ENCODE measurements around the gene YLPM1. TPM values are rescaled to one million over a fixed set of nuclear protein-coding genes. Genes with fewer than 3 reads are reported as not detected.
"Not testable (repeated sequence)": the region's sequence is repeated elsewhere in the genome, so short reads cannot be mapped to it uniquely, and the experiment has no call there.

YLPM1 gene
- total RNA-seq, 2 experiments from 2014 or later = 46.3 to 51.8 TPM

GRCh38 chr14:74754157-74754556 is 9.0 kb upstream of the YLPM1 start:
- H3K9me3 Mint-ChIP-seq = peaks cover 12% of the 10 kb centered on the region
- H3K27ac Mint-ChIP-seq = no peak overlapping the region
- no peak for DNase-seq
- ChIA-PET POLR2A (no interaction called here), CTCF (interaction anchor here (1.0 to 2.2 kb wide), 3 partner anchors 9 to 107 kb away, joined by 5 to 12 read pairs (median 5); partner anchors contain the start of gene YLPM1)
- no peaks in the 10 kb centered on the region for H3K4me1 Mint-ChIP-seq (ENCODE audit: low read depth)
- no peaks in the 10 kb centered on the region for H3K27me3 Mint-ChIP-seq
- H3K4me3 Mint-ChIP-seq = no peak overlapping the region
- peaks cover 4% of the 10 kb centered on the region for H3K36me3 Mint-ChIP-seq
- intact Hi-C loops (cut with micrococcal nuclease) = no loop called here

GRCh38 chr14:74754899-74755298 is 8.2 kb upstream of the YLPM1 start:
- H3K36me3 Mint-ChIP-seq = peaks cover 4% of the 10 kb centered on the region
- ChIA-PET POLR2A (no interaction called here), CTCF (interaction anchor here (1.0 to 2.2 kb wide), 3 partner anchors 8 to 106 kb away, joined by 5 to 12 read pairs (median 5); partner anchors contain the start of gene YLPM1)
- no peak for DNase-seq
- peaks cover 12% of the 10 kb centered on the region for H3K9me3 Mint-ChIP-seq
- no peaks in the 10 kb centered on the region for H3K27me3 Mint-ChIP-seq
- intact Hi-C loops (cut with micrococcal nuclease) = no loop called here
- H3K4me3 Mint-ChIP-seq = no peak overlapping the region
- H3K4me1 Mint-ChIP-seq (ENCODE audit: low read depth) = no peaks in the 10 kb centered on the region
- H3K27ac Mint-ChIP-seq = no peak overlapping the region

- Mint-ChIP-seq H3K27me3 (no peaks in the 10 kb centered on the region), H3K4me3 (no peak overlapping the region), H3K9me3 (peaks cover 12% of the 10 kb centered on the region), H3K4me1 (ENCODE audit: low read depth) (peaks cover under 1% of the 10 kb centered on the region), H3K27ac (no peak overlapping the region), H3K36me3 (peaks cover 4% of the 10 kb centered on the region)
- ChIA-PET POLR2A (no interaction called here), CTCF (interaction anchor here (0.6 kb wide), 1 partner anchor 755 kb away, joined by 4 read pairs; no protein-coding TSS in a partner anchor)
- intact Hi-C loops (cut with micrococcal nuclease) = no loop called here
- DNase-seq = no peak
These were observed 6.8 kb upstream of the YLPM1 start for GRCh38 chr14:74756326-74756725.

DNA sequence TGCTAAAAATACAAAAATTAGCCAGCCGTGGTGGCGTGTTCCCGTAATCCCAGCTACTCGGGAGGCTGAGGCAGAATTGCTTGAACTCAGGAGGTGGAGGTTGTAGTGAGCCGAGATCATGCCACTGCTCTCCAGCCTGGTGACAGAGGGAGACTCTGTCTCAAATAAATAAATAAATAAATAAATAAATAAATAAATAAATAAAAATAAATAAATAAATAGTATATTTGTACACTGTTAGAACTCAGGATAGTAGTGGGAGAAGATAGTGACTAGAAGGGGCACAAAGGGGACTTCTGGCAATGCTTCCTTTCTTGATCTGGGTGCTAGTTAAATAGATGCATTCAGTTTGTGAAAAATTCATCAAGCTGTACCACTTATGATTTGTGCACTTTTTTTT is 4.6 kb upstream of the YLPM1 start:
- H3K4me1 Mint-ChIP-seq (ENCODE audit: low read depth) = peaks cover 12% of the 10 kb centered on the region
- CTCF ChIA-PET = interaction anchor here (0.9 kb wide), 1 partner anchor 102 kb away, joined by 3 read pairs; no protein-coding TSS in a partner anchor

DNA sequence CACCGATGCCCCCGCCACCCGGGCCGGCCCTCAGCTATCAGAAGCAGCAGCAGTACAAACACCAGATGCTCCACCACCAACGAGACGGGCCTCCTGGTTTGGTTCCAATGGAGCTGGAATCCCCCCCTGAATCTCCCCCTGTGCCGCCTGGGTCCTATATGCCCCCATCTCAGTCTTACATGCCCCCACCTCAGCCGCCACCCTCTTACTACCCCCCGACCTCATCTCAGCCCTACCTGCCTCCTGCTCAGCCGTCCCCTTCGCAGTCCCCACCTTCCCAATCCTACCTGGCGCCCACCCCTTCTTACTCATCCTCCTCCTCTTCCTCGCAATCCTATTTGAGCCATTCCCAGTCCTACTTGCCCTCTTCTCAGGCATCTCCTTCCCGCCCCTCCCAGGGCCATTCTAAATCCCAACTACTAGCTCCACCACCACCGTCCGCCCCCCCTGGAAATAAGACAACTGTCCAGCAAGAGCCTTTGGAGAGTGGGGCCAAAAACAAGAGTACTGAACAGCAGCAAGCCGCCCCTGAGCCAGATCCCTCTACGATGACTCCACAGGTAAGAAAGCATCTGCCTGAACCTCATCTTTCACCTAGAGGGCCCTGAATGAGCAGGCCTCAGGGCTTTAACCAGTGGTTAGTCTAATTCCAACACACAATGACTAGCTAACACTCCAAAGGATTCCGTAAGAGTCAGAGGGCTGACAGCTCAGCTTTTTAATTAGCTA is 851 bp downstream of the YLPM1 start:
- ChIA-PET POLR2A (interaction anchor here (0.5 to 1.8 kb wide), 6 partner anchors 12 to 976 kb away, joined by 3 to 5 read pairs (median 4); partner anchors contain the start of genes ISCA2 and NPC2), CTCF (interaction anchor here (0.5 to 2.8 kb wide), 13 partner anchors 10 to 271 kb away, joined by 3 to 13 read pairs (median 4); partner anchors contain the start of gene NPC2)
- Mint-ChIP-seq H3K27me3 (no peaks in the 10 kb centered on the region), H3K4me3 (peak overlapping the region; percentile 94), H3K36me3 (peaks cover 21% of the 10 kb centered on the region), H3K9me3 (no peaks in the 10 kb centered on the region), H3K4me1 (ENCODE audit: low read depth) (peaks cover 50% of the 10 kb centered on the region), H3K27ac (peak overlapping the region; percentile 87)
- DNase-seq = peak; percentile 49
- intact Hi-C loops (cut with micrococcal nuclease) = loop anchor here (1.0 to 10.0 kb wide), 6 partner anchors 29 to 801 kb away; partner anchors contain the start of genes ABCD4, AREL1 and FCF1

More for the DNA sequence above, 4.6 kb upstream of the YLPM1 start:
- H3K27me3 Mint-ChIP-seq; DNase-seq; H3K9me3 Mint-ChIP-seq; intact Hi-C loops (cut with micrococcal nuclease); H3K4me3 Mint-ChIP-seq; POLR2A ChIA-PET; H3K27ac Mint-ChIP-seq; H3K36me3 Mint-ChIP-seq: not testable (repeated sequence)

DNA sequence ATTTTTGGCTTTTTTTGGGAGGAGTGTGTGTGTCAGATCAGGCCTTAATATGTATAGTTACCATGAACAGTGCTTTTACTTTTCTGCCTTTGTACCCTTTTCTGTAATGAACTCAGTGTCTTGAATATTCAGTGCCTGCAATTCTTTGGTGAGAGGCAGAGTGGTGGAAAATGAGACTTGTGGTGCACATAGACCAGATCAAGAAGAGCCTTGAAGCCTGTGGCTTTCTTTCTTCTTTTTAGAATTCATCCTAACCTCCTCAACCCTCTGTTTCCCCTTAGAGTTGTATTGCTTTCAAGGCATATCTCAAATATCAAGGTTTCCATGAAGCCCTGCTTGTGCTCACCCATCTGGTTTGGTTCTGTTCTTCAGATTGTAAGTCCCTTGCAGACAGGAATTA is 2.6 kb downstream of the YLPM1 start:
- Mint-ChIP-seq H3K27me3 (no peaks in the 10 kb centered on the region), H3K4me1 (ENCODE audit: low read depth) (peaks cover 54% of the 10 kb centered on the region), H3K36me3 (peaks cover 21% of the 10 kb centered on the region), H3K4me3 (peak overlapping the region; percentile 94), H3K27ac (peak overlapping the region; percentile 0), H3K9me3 (no peaks in the 10 kb centered on the region)
- intact Hi-C loops (cut with micrococcal nuclease) = loop anchor here (10.0 kb wide), 1 partner anchor 799 kb away; no protein-coding TSS in a partner anchor
- DNase-seq = no peak
- ChIA-PET CTCF (interaction anchor here (0.6 kb wide), 1 partner anchor 181 kb away, joined by 3 read pairs; no protein-coding TSS in a partner anchor), POLR2A (no interaction called here)

DNA sequence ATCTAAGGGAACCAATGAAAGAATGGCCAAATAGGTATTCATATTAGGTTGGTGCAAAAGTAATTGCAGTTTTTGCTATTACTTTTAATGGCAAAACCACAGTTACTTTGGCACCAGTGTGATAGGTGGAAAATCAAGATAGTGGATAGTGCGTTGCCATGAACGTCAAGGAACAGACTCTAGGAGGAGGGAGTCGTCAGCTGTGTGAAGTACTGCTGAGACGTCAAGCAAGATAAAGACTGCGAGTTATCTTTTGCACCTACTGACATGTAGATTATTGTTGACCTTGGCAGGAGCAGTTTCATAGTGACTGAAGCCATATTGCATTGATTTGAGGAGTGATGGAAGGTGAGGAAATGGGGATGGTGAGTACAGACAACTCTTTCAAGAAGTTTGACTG is 8.3 kb downstream of the YLPM1 start:
- intact Hi-C loops (cut with micrococcal nuclease) = no loop called here
- DNase-seq = no peak
- H3K36me3 Mint-ChIP-seq = peaks cover 14% of the 10 kb centered on the region
- H3K4me3 Mint-ChIP-seq = no peak overlapping the region
- H3K27me3 Mint-ChIP-seq = no peaks in the 10 kb centered on the region
- peaks cover 39% of the 10 kb centered on the region for H3K4me1 Mint-ChIP-seq (ENCODE audit: low read depth)
- POLR2A ChIA-PET = no interaction called here
- no peak overlapping the region for H3K27ac Mint-ChIP-seq
- CTCF ChIA-PET = interaction anchor here (1.4 to 1.9 kb wide), 2 partner anchors 9 to 162 kb away, joined by 3 to 6 read pairs; no protein-coding TSS in a partner anchor
- no peaks in the 10 kb centered on the region for H3K9me3 Mint-ChIP-seq

GRCh38 chr14:74784634-74785033 is 21.5 kb downstream of the YLPM1 start:
- intact Hi-C loops (cut with micrococcal nuclease) = no loop called here
- DNase-seq = no peak
- Mint-ChIP-seq H3K9me3 (no peaks in the 10 kb centered on the region), H3K4me1 (ENCODE audit: low read depth) (peaks cover 11% of the 10 kb centered on the region), H3K36me3 (peaks cover 41% of the 10 kb centered on the region), H3K27me3 (no peaks in the 10 kb centered on the region), H3K27ac (peak overlapping the region; percentile 16), H3K4me3 (no peak overlapping the region)
- POLR2A ChIA-PET = no interaction called here
- CTCF ChIA-PET = interaction anchor here (1.0 to 1.5 kb wide), 3 partner anchors 20 to 50 kb away, joined by 4 read pairs; partner anchors contain the start of gene YLPM1

DNA sequence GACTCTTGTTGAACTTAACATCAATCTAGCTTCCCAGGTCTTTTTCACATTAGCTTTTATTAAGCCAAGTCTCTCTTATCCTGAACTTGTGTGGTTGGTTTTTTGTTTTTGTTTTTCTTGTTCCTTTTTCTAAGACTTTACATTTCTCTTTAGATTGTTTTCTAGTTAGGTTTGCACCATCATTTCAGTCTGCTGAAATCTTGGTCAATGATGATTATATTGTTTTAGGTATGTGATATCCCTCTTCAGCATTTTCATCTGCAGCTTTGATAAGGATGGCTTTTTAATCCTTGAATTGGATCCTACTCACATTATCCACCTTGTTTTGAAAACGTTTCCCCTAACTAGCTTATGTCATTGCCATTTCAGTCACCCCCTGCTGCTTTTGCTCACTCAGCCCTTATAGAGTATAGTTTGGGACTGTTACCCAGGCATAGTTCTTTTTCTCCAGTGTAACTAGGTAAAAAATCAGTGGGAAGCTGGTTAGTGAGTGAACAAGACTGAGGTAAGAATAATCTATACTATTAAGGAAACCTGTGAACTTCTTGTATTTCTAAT is 22.0 kb downstream of the YLPM1 start:
- H3K36me3 Mint-ChIP-seq = peaks cover 41% of the 10 kb centered on the region
- H3K27ac Mint-ChIP-seq = peak overlapping the region; percentile 43
- POLR2A ChIA-PET = no interaction called here
- H3K4me1 Mint-ChIP-seq (ENCODE audit: low read depth) = peaks cover 11% of the 10 kb centered on the region
- CTCF ChIA-PET = interaction anchor here (0.6 to 1.5 kb wide), 4 partner anchors 19 to 176 kb away, joined by 3 to 4 read pairs (median 4); partner anchors contain the start of gene YLPM1
- no peaks in the 10 kb centered on the region for H3K9me3 Mint-ChIP-seq
- H3K4me3 Mint-ChIP-seq = no peak overlapping the region
- DNase-seq = no peak
- no peaks in the 10 kb centered on the region for H3K27me3 Mint-ChIP-seq
- intact Hi-C loops (cut with micrococcal nuclease) = no loop called here

- peaks cover 14% of the 10 kb centered on the region for H3K4me1 Mint-ChIP-seq (ENCODE audit: low read depth)
- no peaks in the 10 kb centered on the region for H3K9me3 Mint-ChIP-seq
- intact Hi-C loops (cut with micrococcal nuclease) = no loop called here
- DNase-seq = no peak
- CTCF ChIA-PET = no interaction called here
- no peaks in the 10 kb centered on the region for H3K27me3 Mint-ChIP-seq
- POLR2A ChIA-PET = no interaction called here
- peaks cover 32% of the 10 kb centered on the region for H3K36me3 Mint-ChIP-seq
- no peak overlapping the region for H3K27ac Mint-ChIP-seq
- H3K4me3 Mint-ChIP-seq = no peak overlapping the region
These were observed 23.7 kb downstream of the YLPM1 start for GRCh38 chr14:74786796-74787315.

- intact Hi-C loops (cut with micrococcal nuclease) = loop anchor here (2.0 kb wide), 1 partner anchor 30 kb away; the partner anchor contains the start of gene YLPM1
These were observed 29.3 kb downstream of the YLPM1 start for GRCh38 chr14:74792249-74793039.

More at GRCh38 chr14:74792249-74793039, 29.3 kb downstream of the YLPM1 start:
- Mint-ChIP-seq H3K27me3 (no peaks in the 10 kb centered on the region), H3K36me3 (peaks cover 23% of the 10 kb centered on the region), H3K4me1 (ENCODE audit: low read depth) (peaks cover 36% of the 10 kb centered on the region), H3K4me3 (peak overlapping the region; percentile 3), H3K27ac (peak overlapping the region; percentile 54), H3K9me3 (no peaks in the 10 kb centered on the region)
- POLR2A ChIA-PET = interaction anchor here (0.5 to 1.0 kb wide), 2 partner anchors 9 to 30 kb away, joined by 3 to 4 read pairs; partner anchors contain the start of gene YLPM1
- no peak for DNase-seq
- CTCF ChIA-PET = interaction anchor here (1.3 kb wide), 1 partner anchor 184 kb away, joined by 5 read pairs; no protein-coding TSS in a partner anchor

All from activated CD4-positive, alpha-beta memory T cell treated with anti-CD3 and anti-CD28 coated beads for 36 hours (primary cell).